ENCODE measurements around the gene LUC7L2.

- no peak for TF ChIP-seq REST (IDR thresholded peaks at IDR 0.05; ENCODE audit: low read depth)
- TF ChIP-seq, protein P1, sequence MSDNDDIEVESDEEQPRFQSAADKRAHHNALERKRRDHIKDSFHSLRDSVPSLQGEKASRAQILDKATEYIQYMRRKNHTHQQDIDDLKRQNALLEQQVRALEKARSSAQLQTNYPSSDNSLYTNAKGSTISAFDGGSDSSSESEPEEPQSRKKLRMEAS (IDR thresholded peaks at IDR 0.05) = no peak
- TF ChIP-seq TAF1 (IDR thresholded peaks at IDR 0.05; ENCODE audit: low read depth) = no peak
- TF ChIP-seq TCF12 (IDR thresholded peaks at IDR 0.05; ENCODE audit: low read depth) = no peak
- no peak for TF ChIP-seq RAD21 (IDR thresholded peaks at IDR 0.05; ENCODE audit: low read depth)
- TF ChIP-seq YY1 (IDR thresholded peaks at IDR 0.05; ENCODE audit: low read depth) = no peak
- no peak for TF ChIP-seq ZBTB7A (IDR thresholded peaks at IDR 0.05; ENCODE audit: low read depth)
- no peak for TF ChIP-seq EP300 (IDR thresholded peaks at IDR 0.05; ENCODE audit: borderline replicate concordance)
- no peak for TF ChIP-seq CREB1 (IDR thresholded peaks at IDR 0.05; ENCODE audit: low read depth)
- TF ChIP-seq CEBPB (IDR thresholded peaks at IDR 0.05) = no peak
- TF ChIP-seq TEAD4 (IDR thresholded peaks at IDR 0.05) = no peak
- no peak for TF ChIP-seq EGR1 (IDR thresholded peaks at IDR 0.05)
Observed at GRCh38 chr7:139384611-139385010, 24.9 kb downstream of the LUC7L2 start.

Data from Ishikawa (cell line).